ENCODE results near the gene NFATC2.

Gene NFATC2

GRCh38 chr20:51490635-51491034 lies 51.9 kb downstream of the NFATC2 start:
- Histone ChIP-seq H4K20me1 (ENCODE audit: control insufficient read depth, insufficient read depth, low read depth, low read length) (no peaks in the 10 kb centered on the region), H3K27ac (ENCODE audit: low read depth, low read length) (no peak overlapping the region), H3K4me2 (ENCODE audit: low read length) (no peak overlapping the region), H3K27me3 (ENCODE audit: control insufficient read depth, low read length) (no peaks in the 10 kb centered on the region), H3K4me1 (ENCODE audit: control insufficient read depth, low read length) (peaks cover 7% of the 10 kb centered on the region; the same call in 1 of the 2 replicates), H3K9me3 (ENCODE audit: control insufficient read depth, insufficient read depth, low read length) (no peaks in the 10 kb centered on the region), H3K79me2 (ENCODE audit: control insufficient read depth, low read length) (peaks cover 3% of the 10 kb centered on the region), H3K36me3 (ENCODE audit: control insufficient read depth, low read length) (peaks cover 16% of the 10 kb centered on the region), H3K4me3 (ENCODE audit: low read length) (no peak overlapping the region), H3K9me2 (replicated peaks; ENCODE audit: control insufficient read depth, low read length) (no peaks in the 10 kb centered on the region), H3F3A (ENCODE audit: control insufficient read depth, insufficient read depth) (no peaks in the 10 kb centered on the region)
- TF ChIP-seq, protein P1, sequence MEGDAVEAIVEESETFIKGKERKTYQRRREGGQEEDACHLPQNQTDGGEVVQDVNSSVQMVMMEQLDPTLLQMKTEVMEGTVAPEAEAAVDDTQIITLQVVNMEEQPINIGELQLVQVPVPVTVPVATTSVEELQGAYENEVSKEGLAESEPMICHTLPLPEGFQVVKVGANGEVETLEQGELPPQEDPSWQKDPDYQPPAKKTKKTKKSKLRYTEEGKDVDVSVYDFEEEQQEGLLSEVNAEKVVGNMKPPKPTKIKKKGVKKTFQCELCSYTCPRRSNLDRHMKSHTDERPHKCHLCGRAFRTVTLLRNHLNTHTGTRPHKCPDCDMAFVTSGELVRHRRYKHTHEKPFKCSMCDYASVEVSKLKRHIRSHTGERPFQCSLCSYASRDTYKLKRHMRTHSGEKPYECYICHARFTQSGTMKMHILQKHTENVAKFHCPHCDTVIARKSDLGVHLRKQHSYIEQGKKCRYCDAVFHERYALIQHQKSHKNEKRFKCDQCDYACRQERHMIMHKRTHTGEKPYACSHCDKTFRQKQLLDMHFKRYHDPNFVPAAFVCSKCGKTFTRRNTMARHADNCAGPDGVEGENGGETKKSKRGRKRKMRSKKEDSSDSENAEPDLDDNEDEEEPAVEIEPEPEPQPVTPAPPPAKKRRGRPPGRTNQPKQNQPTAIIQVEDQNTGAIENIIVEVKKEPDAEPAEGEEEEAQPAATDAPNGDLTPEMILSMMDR (IDR thresholded peaks at IDR 0.05; ENCODE audit: low read depth, low read length, poor library complexity, severe bottlenecking), result no peak
- no peak for TF ChIP-seq EZH2phosphoT487 (IDR thresholded peaks at IDR 0.05; ENCODE audit: borderline replicate concordance, low read length)

DNA sequence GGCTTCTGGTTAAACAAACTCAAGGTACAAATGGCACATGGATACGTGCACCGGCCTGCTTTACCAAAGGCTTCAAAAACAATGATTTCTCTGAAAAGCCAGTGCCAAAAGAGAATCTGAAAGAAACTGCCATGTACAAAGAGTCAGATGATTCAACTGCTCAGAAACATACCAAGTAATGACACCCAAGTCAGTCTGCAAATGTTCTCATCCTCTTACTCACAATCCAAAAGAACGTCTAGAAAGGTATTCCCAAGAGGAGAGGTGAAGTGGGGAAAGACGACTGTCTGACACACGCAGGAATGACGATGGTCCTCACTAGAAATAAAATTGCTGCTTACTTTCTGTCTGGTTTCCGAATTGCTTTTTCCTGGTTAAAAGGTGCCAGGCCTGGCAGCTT lies 52.9 kb downstream of the NFATC2 start:
- Histone ChIP-seq H3K4me3 (ENCODE audit: low read length) (no peak overlapping the region), H3K27me3 (ENCODE audit: control insufficient read depth, low read length) (no peaks in the 10 kb centered on the region), H3F3A (ENCODE audit: control insufficient read depth, insufficient read depth) (no peaks in the 10 kb centered on the region), H4K20me1 (ENCODE audit: control insufficient read depth, insufficient read depth, low read depth, low read length) (no peaks in the 10 kb centered on the region), H3K27ac (ENCODE audit: low read depth, low read length) (no peak overlapping the region), H3K9me2 (replicated peaks; ENCODE audit: control insufficient read depth, low read length) (no peaks in the 10 kb centered on the region), H3K4me2 (ENCODE audit: low read length) (no peak overlapping the region), H3K79me2 (ENCODE audit: control insufficient read depth, low read length) (peaks cover 3% of the 10 kb centered on the region; the same call in 1 of the 2 replicates), H3K4me1 (ENCODE audit: control insufficient read depth, low read length) (peaks cover 13% of the 10 kb centered on the region), H3K36me3 (ENCODE audit: control insufficient read depth, low read length) (peaks cover 21% of the 10 kb centered on the region), H3K9me3 (ENCODE audit: control insufficient read depth, insufficient read depth, low read length) (no peaks in the 10 kb centered on the region)
- TF ChIP-seq EZH2phosphoT487 (IDR thresholded peaks at IDR 0.05; ENCODE audit: borderline replicate concordance, low read length), result no peak
- TF ChIP-seq, protein P1 (IDR thresholded peaks at IDR 0.05; ENCODE audit: low read depth, low read length, poor library complexity, severe bottlenecking), result no peak

GRCh38 chr20:51488331-51488730 lies 54.2 kb downstream of the NFATC2 start:
- H3F3A ChIP-seq (ENCODE audit: control insufficient read depth, insufficient read depth), result no peaks in the 10 kb centered on the region
- no peaks in the 10 kb centered on the region for H3K27me3 ChIP-seq (ENCODE audit: control insufficient read depth, low read length)
- H3K79me2 ChIP-seq (ENCODE audit: control insufficient read depth, low read length), result 0 out of 2 replicates have a peak, but pooled peaks cover 3% of the 10 kb centered on the region
- H3K36me3 ChIP-seq (ENCODE audit: control insufficient read depth, low read length), result peaks cover 26% of the 10 kb centered on the region
- H3K27ac ChIP-seq (ENCODE audit: low read depth, low read length), result no peak overlapping the region
- no peak overlapping the region for H3K4me2 ChIP-seq (ENCODE audit: low read length)
- H4K20me1 ChIP-seq (ENCODE audit: control insufficient read depth, insufficient read depth, low read depth, low read length), result no peaks in the 10 kb centered on the region
- H3K4me3 ChIP-seq (ENCODE audit: low read length), result no peak overlapping the region
- H3K9me2 ChIP-seq (replicated peaks; ENCODE audit: control insufficient read depth, low read length), result no peaks in the 10 kb centered on the region
- TF ChIP-seq EZH2phosphoT487 (IDR thresholded peaks at IDR 0.05; ENCODE audit: borderline replicate concordance, low read length), result no peak
- TF ChIP-seq, protein P1 (IDR thresholded peaks at IDR 0.05; ENCODE audit: low read depth, low read length, poor library complexity, severe bottlenecking), result no peak
- H3K9me3 ChIP-seq (ENCODE audit: control insufficient read depth, insufficient read depth, low read length), result no peaks in the 10 kb centered on the region
- peaks cover 13% of the 10 kb centered on the region for H3K4me1 ChIP-seq (ENCODE audit: control insufficient read depth, low read length)

All from DOHH2 (cell line).